ENCODE data around the gene PYGL.

PYGL gene

GRCh38 chr14:50943943-50944646 lies at the start of gene PYGL:
TSS of gene PYGL (minus strand) at chr14:50944483. CDS start at chr14:50944403, 80 bp downstream.
- H3K4me3 ChIP-seq = peak within 1 kb of the TSS; percentile 82
- DNase-seq (ENCODE audit: low spot score) = peak; percentile 81
- peak within 1 kb of the TSS; percentile 33 to 81 for H3K27ac ChIP-seq
- no peak for TF ChIP-seq CTCF (IDR thresholded peaks at IDR 0.05)

GRCh38 chr14:50985859-50986331 lies 41.6 kb upstream of the PYGL start:
- DNase-seq (ENCODE audit: low spot score) = no peak
- no peak overlapping the region for H3K27ac ChIP-seq
- no peak for TF ChIP-seq CTCF (IDR thresholded peaks at IDR 0.05)
- H3K4me3 ChIP-seq = no peak overlapping the region

GRCh38 chr14:50985124-50985858 lies 41.0 kb upstream of the PYGL start:
- no peak overlapping the region for H3K27ac ChIP-seq

GRCh38 chr14:50984036-50984710 lies 39.9 kb upstream of the PYGL start:
- no peak overlapping the region for H3K4me3 ChIP-seq
- DNase-seq (ENCODE audit: low spot score) = no peak
- TF ChIP-seq CTCF (IDR thresholded peaks at IDR 0.05) = no peak
- H3K27ac ChIP-seq = no peak overlapping the region

More at GRCh38 chr14:50985124-50985858, 41.0 kb upstream of the PYGL start:
- TF ChIP-seq CTCF (IDR thresholded peaks at IDR 0.05) = no peak
- no peak for DNase-seq (ENCODE audit: low spot score)
- no peak overlapping the region for H3K4me3 ChIP-seq

- H3K27ac ChIP-seq = no peak overlapping the region
- no peak for DNase-seq (ENCODE audit: low spot score)
- H3K4me3 ChIP-seq = no peak overlapping the region
- no peak for TF ChIP-seq CTCF (IDR thresholded peaks at IDR 0.05)
Measured at GRCh38 chr14:50979941-50980850, 35.9 kb upstream of the PYGL start.

- no peak for TF ChIP-seq CTCF (IDR thresholded peaks at IDR 0.05)
- Histone ChIP-seq H3K4me3 (no peak overlapping the region), H3K27ac (no peak overlapping the region)
- DNase-seq (ENCODE audit: low spot score) = no peak
Measured at GRCh38 chr14:50978888-50979287, 34.6 kb upstream of the PYGL start.
